Natural killer cell (primary cell): ENCODE measurements around the gene MATN1. TPM values are rescaled to one million over a fixed set of nuclear protein-coding genes. Genes with fewer than 3 reads are reported as not detected.

Experiments used
- ATAC-seq, 3 donors: fragments of 150-1000 bp in 2 of 3; fragments of 200-7000 bp in 1 of 3; cut with Tn5 transposase; 1 replicate in 1 of 3; 2 replicates in 2 of 3; pipeline ENCODE4 v1.10.0; 2021; ENCODE audit warnings: mild to moderate bottlenecking in 2 of 3, moderate library complexity in 2 of 3
- DNase-seq, 2 donors: peaks; one replicate each; pipeline versions ENCODE4 v3.0.0 to v3.0.0-alpha.2; 2013 to 2021; ENCODE audit warnings: mixed read lengths in 1 of 2
- H3K27ac ChIP-seq: one replicate; pipeline ENCODE4 v1.5.1; 2013; ENCODE audit warnings: mild to moderate bottlenecking, low read length
- H3K27me3 ChIP-seq: one replicate; pipeline ENCODE4 v1.6.1; 2013; ENCODE audit warnings: low read length; ENCODE audit not compliant: control insufficient read depth, insufficient read depth
- H3K36me3 ChIP-seq: one replicate; pipeline ENCODE4 v1.6.1; 2013; ENCODE audit warnings: low read length; ENCODE audit not compliant: control insufficient read depth, insufficient read depth
- H3K4me1 ChIP-seq: one replicate; pipeline ENCODE4 v1.6.1; 2013; ENCODE audit warnings: low read length; ENCODE audit not compliant: control insufficient read depth, insufficient read depth
- H3K4me3 ChIP-seq: one replicate; pipeline ENCODE4 v1.5.1; 2013; ENCODE audit warnings: low read length
- H3K9me3 ChIP-seq: one replicate; pipeline ENCODE4 v1.6.1; 2013; ENCODE audit warnings: low read length; ENCODE audit not compliant: control insufficient read depth, insufficient read depth
- H3K27ac Mint-ChIP-seq, 2 donors: one replicate each; pipeline ENCODE4 v1.8.0; 2022; ENCODE audit warnings: mild to moderate bottlenecking in 2 of 2, mixed read lengths in 2 of 2, moderate library complexity in 1 of 2
- H3K27me3 Mint-ChIP-seq, 2 donors: one replicate each; pipeline ENCODE4 v1.8.0; 2022; ENCODE audit warnings: low read depth in 2 of 2, mixed read lengths in 2 of 2
- H3K36me3 Mint-ChIP-seq: one replicate; pipeline ENCODE4 v1.8.0; 2022; ENCODE audit warnings: mixed read lengths
- H3K4me1 Mint-ChIP-seq, 2 donors: one replicate each; pipeline ENCODE4 v1.8.0; 2022; ENCODE audit warnings: mixed read lengths in 2 of 2
- H3K4me3 Mint-ChIP-seq: one replicate; pipeline ENCODE4 v1.8.0; 2022; ENCODE audit warnings: mild to moderate bottlenecking, moderate library complexity, mixed read lengths
- H3K9me3 Mint-ChIP-seq, 2 donors: one replicate each; pipeline ENCODE4 v1.8.0; 2022; ENCODE audit warnings: mixed read lengths in 2 of 2
- CTCF ChIP-seq: fragments of 200-600 bp; IDR thresholded peaks from one replicate; pipeline ENCODE4 v1.8.0; 2022; ENCODE audit warnings: antibody characterized with exemption
- WGBS: methylation state at CpG from one replicate; pipeline ENCODE4 v1.1.7; 2013; ENCODE audit warnings: missing lambda C conversion rate; ENCODE audit not compliant: insufficient coverage; 5-methylcytosine and 5-hydroxymethylcytosine counted together
- intact Hi-C: fragments of 100-400 bp; cut with micrococcal nuclease; formaldehyde crosslinking; loops from one replicate; pipeline ENCODE4 v1.14.2; 2022
- total RNA-seq, 4 donors: library from RNA; stranded (reverse); fragments of 120-200 nt in 1 of 4; gene quantifications; one replicate each; pipeline versions ENCODE4 v1.2.3 to v1.2.4, GENCODE V29; 2013 to 2022

The MATN1 gene
- total RNA-seq, 3 donors from 2014 or later (not counting 1 experiment from before 2014, with no cell fraction given), result 0.93 to 1.7 (median 1.2) TPM

DNA sequence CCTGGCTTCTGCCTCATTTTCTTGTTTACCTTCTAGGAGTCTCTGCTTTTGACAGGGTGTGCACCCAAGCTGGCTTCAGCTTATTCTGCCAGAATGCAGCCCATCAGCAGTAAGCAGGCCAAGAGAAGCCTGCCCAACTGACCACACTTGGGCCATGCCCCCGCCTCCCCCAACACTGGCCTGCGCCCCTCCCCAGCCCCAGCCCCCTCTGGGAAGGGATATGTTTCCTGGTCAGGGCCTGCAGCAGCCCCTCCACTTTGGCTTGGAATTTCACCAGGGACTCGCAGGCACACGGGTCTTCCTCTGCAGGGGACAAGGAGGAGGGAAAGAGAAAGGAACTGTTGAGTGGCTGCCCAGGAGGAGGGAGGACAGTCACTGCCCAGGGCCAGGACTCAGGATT lies 9.4 kb downstream of the MATN1 start:
- H3K4me3 Mint-ChIP-seq, result no peak overlapping the region
- ATAC-seq (no peak), DNase-seq (no peak)
- peaks cover 0 to 9% of the 10 kb centered on the region in 2 donors for H3K4me1 Mint-ChIP-seq
- no peaks in the 10 kb centered on the region for H3K27me3 ChIP-seq
- H3K4me3 ChIP-seq, result no peak overlapping the region
- no peaks in the 10 kb centered on the region for H3K9me3 Mint-ChIP-seq
- TF ChIP-seq CTCF, result no peak
- peaks cover 10% of the 10 kb centered on the region for H3K9me3 ChIP-seq
- H3K27ac ChIP-seq, result no peak overlapping the region
- no peak overlapping the region for H3K27ac Mint-ChIP-seq
- WGBS, result 92% methylated on average over 3 of the region's 4 CpGs
- peaks cover 0 to 10% of the 10 kb centered on the region in 2 donors for H3K27me3 Mint-ChIP-seq
- H3K4me1 ChIP-seq, result peaks cover 12% of the 10 kb centered on the region
- H3K36me3 Mint-ChIP-seq, result no peaks in the 10 kb centered on the region
- intact Hi-C loops, result no loop called here
- no peaks in the 10 kb centered on the region for H3K36me3 ChIP-seq

- Mint-ChIP-seq H3K27ac (no peak overlapping the region), H3K4me1 (peaks cover 0 to 8% of the 10 kb centered on the region in 2 donors), H3K4me3 (no peak overlapping the region), H3K36me3 (no peaks in the 10 kb centered on the region), H3K9me3 (no peaks in the 10 kb centered on the region), H3K27me3 (peaks cover 0 to 12% of the 10 kb centered on the region in 2 donors)
- Histone ChIP-seq H3K27ac (no peak overlapping the region), H3K9me3 (peaks cover 10% of the 10 kb centered on the region), H3K27me3 (no peaks in the 10 kb centered on the region), H3K4me3 (no peak overlapping the region), H3K36me3 (no peaks in the 10 kb centered on the region), H3K4me1 (peaks cover 8% of the 10 kb centered on the region)
- TF ChIP-seq CTCF, result no peak
- WGBS, result 77% methylated on average over 12 of the region's 12 CpGs
- ATAC-seq (no peak), DNase-seq (no peak)
- intact Hi-C loops, result no loop called here
Measured at GRCh38 chr1:30713311-30713710, 10.1 kb downstream of the MATN1 start.

DNA sequence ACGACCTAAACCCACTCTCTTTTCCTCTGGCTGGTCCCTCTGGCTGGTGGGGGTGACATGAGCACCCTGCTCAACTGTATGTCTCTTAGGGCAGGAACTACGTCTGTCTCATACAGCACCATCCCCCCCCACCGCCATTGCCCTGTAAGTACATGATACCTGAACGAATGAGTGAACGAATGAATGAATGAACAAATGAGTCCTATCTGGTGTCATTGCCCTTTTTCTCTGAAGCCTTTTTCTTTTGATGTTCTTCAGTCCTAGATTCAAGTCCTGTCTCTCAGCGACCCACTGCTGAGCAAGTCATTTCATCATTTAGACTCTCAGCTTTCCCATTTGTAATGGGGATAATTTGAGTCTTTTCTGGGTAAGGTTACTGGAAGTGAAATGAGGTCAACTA lies 10.8 kb downstream of the MATN1 start:
- H3K4me1 Mint-ChIP-seq, result peaks cover 0 to 12% of the 10 kb centered on the region in 2 donors
- peaks cover 10% of the 10 kb centered on the region for H3K9me3 ChIP-seq
- 88% methylated on average over 5 of the region's 6 CpGs for WGBS
- H3K36me3 ChIP-seq, result no peaks in the 10 kb centered on the region
- no peak overlapping the region for H3K27ac ChIP-seq
- peaks cover 0 to 14% of the 10 kb centered on the region in 2 donors for H3K27me3 Mint-ChIP-seq
- H3K36me3 Mint-ChIP-seq, result no peaks in the 10 kb centered on the region
- DNase-seq, result no peak
- H3K4me3 ChIP-seq, result no peak overlapping the region
- intact Hi-C loops, result no loop called here
- no peak for TF ChIP-seq CTCF
- no peak overlapping the region for H3K27ac Mint-ChIP-seq
- no peak for ATAC-seq
- peaks cover 4% of the 10 kb centered on the region for H3K4me1 ChIP-seq
- H3K4me3 Mint-ChIP-seq, result no peak overlapping the region
- no peaks in the 10 kb centered on the region for H3K9me3 Mint-ChIP-seq
- H3K27me3 ChIP-seq, result no peaks in the 10 kb centered on the region

- Mint-ChIP-seq H3K36me3 (no peaks in the 10 kb centered on the region), H3K9me3 (no peaks in the 10 kb centered on the region), H3K4me1 (peaks cover 0 to 8% of the 10 kb centered on the region in 2 donors), H3K4me3 (no peak overlapping the region), H3K27me3 (peaks cover 0 to 14% of the 10 kb centered on the region in 2 donors), H3K27ac (no peak overlapping the region)
- H3K27ac ChIP-seq, result no peak overlapping the region
- H3K27me3 ChIP-seq, result no peaks in the 10 kb centered on the region
- ATAC-seq (no peak), DNase-seq (no peak)
- no peaks in the 10 kb centered on the region for H3K36me3 ChIP-seq
- H3K4me3 ChIP-seq, result no peak overlapping the region
- no peaks in the 10 kb centered on the region for H3K4me1 ChIP-seq
- peaks cover 4% of the 10 kb centered on the region for H3K9me3 ChIP-seq
- intact Hi-C loops, result no loop called here
- 50% methylated on average over 2 of the region's 2 CpGs for WGBS
- TF ChIP-seq CTCF, result no peak
Measured at GRCh38 chr1:30710407-30710806, 13.0 kb downstream of the MATN1 start.
